Measurements from ENCODE around the gene CUBN.

CUBN gene

GRCh38 chr10:17094844-17095243 is 34.8 kb downstream of the CUBN start:
- TF ChIP-seq CTCF (conservative IDR thresholded peaks at IDR 0.05) = no peak
- no peak overlapping the region for H3K27ac ChIP-seq

GRCh38 chr10:17092986-17093803 is 36.4 kb downstream of the CUBN start:
- no peak overlapping the region for H3K27ac ChIP-seq
- no peak for TF ChIP-seq CTCF (conservative IDR thresholded peaks at IDR 0.05)

- H3K27ac ChIP-seq = no peak overlapping the region
- TF ChIP-seq CTCF (conservative IDR thresholded peaks at IDR 0.05) = no peak
Observed at GRCh38 chr10:17092216-17092944, 37.2 kb downstream of the CUBN start.

GRCh38 chr10:17088118-17088806 is 41.3 kb downstream of the CUBN start:
- no peak overlapping the region for H3K27ac ChIP-seq
- no peak for TF ChIP-seq CTCF (conservative IDR thresholded peaks at IDR 0.05)

- no peak overlapping the region for H3K27ac ChIP-seq
- TF ChIP-seq CTCF (conservative IDR thresholded peaks at IDR 0.05) = no peak
Observed at GRCh38 chr10:17086865-17087367, 42.7 kb downstream of the CUBN start.

- TF ChIP-seq CTCF (conservative IDR thresholded peaks at IDR 0.05) = no peak
- H3K27ac ChIP-seq = no peak overlapping the region
Observed at GRCh38 chr10:17085011-17085725, 44.4 kb downstream of the CUBN start.
